GM18951 (cell line): Measurements from ENCODE around the gene PRKCI.
"Not testable (repeated sequence)": the region's sequence is repeated elsewhere in the genome, so short reads cannot be mapped to it uniquely, and the experiment has no call there.

ENCODE experiments used
- POLR2A ChIP-seq: IDR thresholded peaks from 4 replicates; pipeline ENCODE4 v1.6.1; 2011; ENCODE audit warnings: mild to moderate bottlenecking; ENCODE audit not compliant: insufficient read length, insufficient read depth; ENCODE audit errors: extremely low read depth
- in situ Hi-C: fragments of 300-500 bp; cut with MboI; formaldehyde crosslinking; loops from one replicate; pipeline ENCODE4 v1.12.0; 2022; ENCODE audit warnings: low sequenced_read_pairs, mixed read lengths, inconsistent platforms; ENCODE audit not compliant: unreplicated experiment

Gene PRKCI

DNA sequence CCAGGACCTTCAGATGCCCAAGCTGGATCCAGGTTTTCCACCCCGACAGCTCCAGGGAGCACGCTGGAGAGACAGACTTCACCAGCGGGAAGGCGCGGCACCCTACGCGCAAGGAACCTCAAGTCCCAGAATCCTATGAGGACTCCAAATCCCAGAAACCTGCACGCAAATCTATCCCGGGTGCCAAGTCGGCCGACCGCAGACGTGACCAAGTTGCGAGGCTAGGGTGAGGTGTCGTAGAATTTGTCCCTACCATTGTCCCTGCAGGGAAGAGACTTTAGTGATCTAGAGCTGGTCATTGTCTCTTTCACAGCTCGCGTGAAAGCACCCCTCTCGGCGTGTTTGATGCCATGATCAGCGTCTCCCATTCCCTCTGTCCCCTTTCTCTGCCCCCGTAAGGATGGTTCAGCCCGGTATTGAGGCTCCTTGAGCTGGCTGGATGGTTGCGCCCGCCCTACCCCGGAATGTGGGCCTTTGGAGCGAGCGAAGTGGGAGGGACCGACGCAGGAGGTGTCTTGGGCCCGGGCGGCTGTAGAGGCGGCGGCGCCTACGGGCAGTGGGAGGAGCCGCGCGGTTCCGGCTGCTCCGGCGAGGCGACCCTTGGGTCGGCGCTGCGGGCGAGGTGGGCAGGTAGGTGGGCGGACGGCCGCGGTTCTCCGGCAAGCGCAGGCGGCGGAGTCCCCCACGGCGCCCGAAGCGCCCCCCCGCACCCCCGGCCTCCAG lies at the start of gene PRKCI:
Gene PRKCI, plus strand, starts transcription at position 501 of the 723 bp plus-strand sequence. CDS start 246 bp downstream, outside the sequence.
- in situ Hi-C loops, result no loop called here
- TF ChIP-seq POLR2A, result peak; percentile 65

DNA sequence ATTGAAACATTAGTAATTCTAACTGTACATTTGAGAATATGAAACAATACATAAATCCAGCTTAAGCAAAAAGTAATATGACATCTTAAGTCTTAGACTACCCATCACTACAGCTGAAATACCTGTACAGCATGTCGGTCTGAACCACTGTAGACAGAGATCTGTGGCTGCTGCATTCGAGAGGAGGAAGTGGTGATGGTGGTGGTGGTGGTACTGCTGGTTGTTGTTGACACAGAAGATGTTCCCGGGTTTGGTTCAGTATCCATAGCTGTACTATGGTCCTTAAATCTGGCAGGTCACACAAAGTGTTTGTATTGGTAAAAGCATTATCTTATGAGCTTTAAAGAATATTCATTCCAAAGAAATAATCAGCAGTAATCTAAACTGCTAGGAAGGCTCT lies 43.6 kb upstream of the PRKCI start:
- TF ChIP-seq POLR2A, result no peak
- in situ Hi-C loops, result loop anchor here (10.0 kb wide), 1 partner anchor 54 kb away; no protein-coding TSS in a partner anchor

DNA sequence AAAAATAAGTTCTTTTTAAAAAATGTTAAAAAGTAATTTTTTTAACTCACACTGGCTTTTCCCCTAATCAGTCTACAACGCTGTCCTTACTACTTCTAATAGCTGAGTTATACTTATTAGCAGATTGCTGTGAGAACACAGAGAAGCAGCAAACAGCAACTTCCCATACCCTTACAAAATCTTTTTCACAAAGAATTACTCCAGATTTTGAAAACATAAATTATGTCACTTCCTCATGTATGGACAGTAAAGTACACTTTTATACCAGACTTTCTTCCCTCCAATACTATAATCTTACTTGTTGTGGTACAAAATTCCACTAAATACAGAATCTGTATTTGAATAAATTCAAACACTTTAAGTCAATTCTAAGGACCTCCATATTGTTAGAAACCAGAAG lies 42.8 kb upstream of the PRKCI start:
- TF ChIP-seq POLR2A, result no peak
- in situ Hi-C loops, result loop anchor here (10.0 kb wide), 1 partner anchor 55 kb away; no protein-coding TSS in a partner anchor

DNA sequence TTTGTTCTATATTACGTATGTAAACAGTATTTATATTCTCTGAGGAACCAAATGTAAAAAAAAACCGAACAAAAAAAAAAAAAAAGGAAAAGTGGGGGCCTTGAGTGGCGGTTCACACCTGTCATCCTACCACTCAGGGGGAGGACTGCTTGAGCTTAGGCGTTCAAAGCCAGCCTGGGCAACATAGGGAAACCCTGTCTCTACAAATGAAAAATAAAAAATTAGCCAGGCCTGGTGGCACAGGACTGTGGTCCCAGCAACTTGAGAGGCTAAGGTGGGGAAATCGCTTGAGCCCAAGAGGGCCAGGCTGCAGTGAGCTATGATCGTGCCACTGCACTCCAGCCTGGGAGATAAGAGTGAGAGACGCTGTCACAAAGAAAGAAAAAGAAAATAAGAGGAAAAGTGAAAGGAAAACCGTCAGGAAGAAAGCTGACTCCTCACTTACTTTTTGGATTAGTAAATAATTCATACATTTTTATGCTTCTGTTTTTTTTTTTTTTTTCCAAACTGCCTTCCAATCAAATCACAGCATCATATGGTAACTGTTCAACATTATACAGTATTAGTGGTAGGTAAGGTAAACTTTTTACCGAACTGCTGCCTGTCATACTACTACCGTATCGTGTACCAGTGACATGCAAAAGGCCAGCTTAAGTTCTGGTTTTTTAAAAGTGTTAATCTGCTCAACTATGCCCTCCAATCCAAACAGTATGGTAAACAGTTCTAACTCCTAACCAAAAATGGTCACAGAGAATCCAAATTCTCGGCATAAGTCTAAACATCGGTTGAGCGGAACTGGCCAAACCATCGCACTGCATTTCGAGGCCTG lies 41.9 kb upstream of the PRKCI start:
- in situ Hi-C loops, result no loop called here
- TF ChIP-seq POLR2A, result no peak

DNA sequence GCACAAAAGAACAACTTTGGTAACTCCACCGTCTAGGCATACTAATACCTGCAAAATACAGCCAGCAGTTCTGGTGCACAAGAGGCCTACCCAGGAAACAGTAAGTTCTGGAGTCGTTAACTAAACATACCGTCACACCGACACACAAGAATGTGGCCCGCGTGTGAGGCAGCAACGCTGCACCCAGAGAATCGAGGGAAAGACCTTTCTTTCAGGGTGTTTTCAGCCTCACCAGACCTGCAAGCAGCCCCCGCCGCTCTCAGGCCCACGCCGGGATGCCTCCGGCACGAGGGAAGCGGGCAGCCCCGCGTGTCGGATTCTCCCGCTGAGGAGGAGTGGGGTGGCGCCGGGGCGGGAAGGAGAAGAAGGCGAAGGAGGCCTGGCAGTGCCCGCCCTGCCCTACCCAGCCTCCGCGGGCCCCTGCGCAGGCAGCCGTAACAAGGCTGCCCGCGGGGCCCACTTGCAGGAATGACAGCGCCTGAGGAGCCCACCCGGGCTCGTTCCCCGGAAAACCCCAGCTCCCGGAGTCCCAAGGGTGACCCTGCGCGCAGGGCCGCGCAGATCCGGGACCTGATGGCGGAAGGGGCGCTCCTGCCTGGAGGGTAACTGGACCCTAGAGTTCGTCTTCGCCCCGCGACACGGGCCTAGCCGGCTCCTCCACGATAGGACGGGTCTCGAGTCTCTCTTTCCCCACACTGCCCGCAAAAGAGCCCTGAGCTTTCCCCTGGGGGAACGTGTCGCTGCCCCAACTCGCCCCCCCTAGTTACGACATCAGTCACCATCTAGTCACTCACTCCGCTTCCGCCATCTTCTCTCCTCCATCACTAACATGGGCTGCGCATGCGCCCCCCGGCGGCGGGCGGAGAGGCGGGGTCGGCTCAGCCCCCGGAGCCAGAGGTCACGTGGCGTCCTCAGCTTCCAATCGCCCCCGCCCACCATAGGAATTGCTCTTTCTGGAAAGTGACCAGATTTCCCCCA lies 41.0 kb upstream of the PRKCI start, which contains the start of gene PHC3:
Gene PHC3, minus strand, starts transcription at position 826 of the 978 bp plus-strand sequence. Its CDS starts 18 bp downstream, at position 808.
- in situ Hi-C loops, result no loop called here
- TF ChIP-seq POLR2A, result peak; percentile 86

DNA sequence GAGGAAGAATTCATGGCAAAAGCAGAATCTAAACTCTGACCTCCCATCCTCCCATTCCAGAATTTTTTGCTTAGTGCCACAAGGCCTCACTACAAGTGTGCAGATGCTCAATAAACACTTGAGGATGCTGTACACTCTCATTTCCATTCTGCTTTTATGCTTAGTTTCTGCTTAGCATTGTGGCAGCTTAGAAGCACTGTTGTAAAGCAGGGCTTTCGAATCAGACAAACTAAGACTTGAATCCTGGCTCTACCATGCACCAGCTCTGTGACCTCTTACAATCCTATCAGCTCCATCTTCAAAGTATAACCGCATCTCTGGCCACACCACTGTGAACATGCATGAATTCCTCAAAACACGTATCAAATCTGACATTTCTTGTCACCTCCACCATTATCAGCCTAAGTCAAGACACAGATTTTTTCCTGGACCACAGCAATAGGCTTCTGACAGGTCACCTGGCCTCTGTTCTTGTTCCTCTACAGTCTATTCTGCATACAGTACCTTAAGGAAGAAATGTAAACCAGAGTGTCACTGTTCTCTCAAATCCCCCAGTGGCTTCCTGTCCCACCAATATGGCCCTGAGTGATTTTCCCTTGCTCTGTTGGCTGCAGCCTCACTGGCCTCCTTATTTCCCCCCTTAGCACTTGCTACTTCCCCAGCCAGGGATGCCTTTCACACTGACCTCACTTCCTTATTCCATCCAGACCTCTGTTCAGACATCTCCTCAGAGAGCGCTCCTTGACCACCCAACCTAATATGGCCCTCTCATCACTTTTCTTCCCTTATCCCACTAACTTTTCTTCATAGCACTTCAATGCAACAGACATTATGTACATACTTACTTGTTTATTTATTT lies 32.6 kb upstream of the PRKCI start:
- no peak for TF ChIP-seq POLR2A
- in situ Hi-C loops, result no loop called here

DNA sequence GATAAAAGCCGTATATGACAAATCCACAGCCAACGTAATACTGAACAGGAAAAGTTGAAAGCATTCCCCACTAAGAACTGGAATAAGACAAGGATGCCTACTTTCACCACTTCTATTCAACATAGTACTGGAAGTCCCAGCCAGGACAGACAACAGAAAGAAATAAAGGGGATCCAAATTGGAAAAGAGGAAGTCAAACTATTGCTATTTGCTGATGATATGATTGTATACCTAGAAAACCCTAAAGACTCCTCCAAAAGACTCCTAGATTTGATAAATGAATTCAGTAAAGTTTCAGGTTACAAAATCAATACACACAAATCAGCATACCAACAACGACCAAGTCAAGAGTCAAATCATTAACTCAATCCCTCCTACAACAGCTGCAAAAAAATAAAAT lies 26.5 kb upstream of the PRKCI start:
- in situ Hi-C loops, result not testable (repeated sequence)

DNA sequence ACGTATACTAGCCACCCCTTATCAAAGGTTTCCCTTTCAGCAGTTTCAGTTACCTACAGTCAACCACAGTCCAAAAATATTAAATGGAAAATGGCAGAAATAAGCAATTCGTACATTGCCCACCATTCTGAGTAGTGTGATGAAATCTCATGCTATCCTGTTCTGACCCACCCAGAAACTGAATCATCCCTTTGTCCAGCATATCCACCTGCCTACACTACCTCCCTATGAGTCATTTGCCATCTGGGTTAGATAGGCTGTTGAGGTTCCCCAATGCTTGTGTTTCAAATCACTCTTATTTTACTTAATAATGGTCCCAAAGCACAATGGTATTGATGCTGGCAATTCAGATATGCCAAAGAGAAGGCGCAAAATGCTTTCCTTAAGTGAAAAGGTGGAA lies 25.4 kb upstream of the PRKCI start:
- no peak for TF ChIP-seq POLR2A
- in situ Hi-C loops, result no loop called here

DNA sequence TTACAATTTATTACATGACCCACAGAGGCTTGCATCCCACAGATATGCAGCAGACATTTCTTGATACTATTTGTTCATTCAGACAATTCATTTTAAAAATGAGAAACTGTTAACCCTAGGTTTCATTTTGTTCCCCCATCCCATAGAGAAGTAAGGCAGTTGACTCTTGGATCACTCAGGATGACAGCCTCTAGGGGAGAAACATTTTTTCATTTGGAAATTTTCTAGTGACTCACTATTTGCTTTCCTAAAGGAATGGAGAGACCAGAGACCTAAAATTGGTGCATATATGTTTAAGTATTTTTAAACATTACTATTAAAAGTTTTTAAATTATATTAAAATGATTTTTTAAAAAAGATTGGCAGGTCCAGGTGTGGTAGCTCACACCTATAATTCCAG lies 21.2 kb upstream of the PRKCI start:
- in situ Hi-C loops, result no loop called here
- no peak for TF ChIP-seq POLR2A

DNA sequence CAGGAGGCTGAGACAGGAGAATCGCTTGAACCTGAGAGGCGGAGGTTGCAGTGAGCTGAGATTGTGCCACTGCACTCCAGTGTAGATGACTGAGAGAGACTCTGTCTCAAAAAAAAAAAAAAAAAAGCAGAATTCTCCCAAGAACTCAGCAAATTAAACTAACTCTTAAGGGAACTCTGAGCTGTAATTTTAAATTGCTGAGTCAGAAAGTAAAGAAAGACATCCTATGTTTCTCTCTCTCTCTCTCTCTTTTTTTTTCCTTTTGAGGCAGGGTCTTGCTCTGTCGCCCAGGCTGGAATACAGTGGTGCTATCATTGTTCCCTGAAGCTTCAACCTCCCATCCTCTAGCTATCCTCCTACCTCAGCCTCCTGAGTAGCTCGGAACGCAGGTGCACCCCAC lies 20.7 kb upstream of the PRKCI start:
- no peak for TF ChIP-seq POLR2A
- in situ Hi-C loops, result no loop called here

DNA sequence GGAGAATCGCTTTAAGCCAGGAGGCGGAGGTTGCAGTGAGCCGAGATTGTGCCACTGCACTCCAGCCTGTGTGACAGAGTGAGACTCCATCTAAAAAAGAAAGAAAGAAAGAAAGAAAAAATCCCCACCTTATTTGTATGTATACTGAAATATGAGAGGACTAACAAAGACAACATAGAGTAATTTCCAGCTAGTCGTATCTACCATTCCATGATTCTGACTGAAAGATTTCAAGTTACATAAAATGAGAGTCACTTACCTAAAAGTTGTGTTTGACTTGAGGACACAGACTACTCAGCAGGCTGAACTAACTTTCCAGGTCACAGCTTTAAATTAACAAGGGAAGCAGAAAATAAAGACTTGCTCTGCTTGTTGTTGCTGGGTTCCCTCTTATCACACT lies 18.8 kb upstream of the PRKCI start:
- no peak for TF ChIP-seq POLR2A
- in situ Hi-C loops, result no loop called here

DNA sequence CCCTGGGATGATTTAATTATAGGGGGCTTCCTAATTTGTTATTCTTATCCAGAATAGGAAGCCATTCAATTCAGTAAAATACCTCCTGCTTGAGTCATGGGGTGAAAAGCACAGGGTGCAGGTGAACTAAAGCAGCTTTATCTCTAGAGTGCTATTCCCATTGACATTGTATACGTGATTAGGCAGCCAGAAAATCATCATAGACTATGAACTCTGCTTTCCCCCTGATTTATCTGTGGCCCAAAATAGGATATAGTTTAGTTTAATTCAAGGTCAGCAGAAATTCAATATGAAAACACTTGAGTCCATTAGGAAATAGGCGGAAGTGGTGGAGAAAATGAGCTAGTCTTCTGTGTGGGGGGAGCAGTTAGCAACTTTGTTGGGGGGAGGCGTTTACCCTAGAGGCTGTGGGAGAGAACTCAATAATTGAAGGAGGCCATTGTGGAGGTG lies 18.2 kb upstream of the PRKCI start:
- TF ChIP-seq POLR2A, result no peak

DNA sequence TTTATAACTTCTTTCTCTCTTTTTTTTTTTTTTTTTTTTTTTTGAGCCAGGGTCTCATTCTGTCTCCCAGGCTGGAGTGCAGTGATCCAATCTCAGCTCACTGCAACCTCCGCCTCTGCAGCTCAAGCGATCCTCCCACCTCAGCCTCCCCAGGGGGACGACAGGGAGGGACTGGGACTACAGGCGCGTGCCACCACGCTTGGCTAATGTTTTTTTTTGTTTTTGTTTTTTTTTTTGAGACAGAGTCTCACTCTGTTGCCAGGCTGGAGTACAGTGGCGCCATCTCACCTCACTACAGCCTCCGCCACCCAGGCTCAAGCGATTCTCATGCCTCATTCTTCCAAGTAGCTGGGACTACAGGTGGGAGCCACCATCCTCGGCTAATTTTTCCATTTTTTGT lies 17.7 kb upstream of the PRKCI start:
- in situ Hi-C loops, result no loop called here
- no peak for TF ChIP-seq POLR2A

More for the DNA sequence above, 18.2 kb upstream of the PRKCI start:
- in situ Hi-C loops, result no loop called here
